Activated naive CD4-positive, alpha-beta T cell treated with anti-CD3 and anti-CD28 coated beads, Interleukin-2, amount 50 U/mL, for 16 hours (primary cell): Measurements from ENCODE around the gene LRRC8A.
"Not testable (repeated sequence)": the region's sequence is repeated elsewhere in the genome, so short reads cannot be mapped to it uniquely, and the experiment has no call there.

Source experiments
- DNase-seq: peaks from one replicate; pipeline ENCODE4 v3.0.0-alpha.2; 2020

Gene LRRC8A

DNA sequence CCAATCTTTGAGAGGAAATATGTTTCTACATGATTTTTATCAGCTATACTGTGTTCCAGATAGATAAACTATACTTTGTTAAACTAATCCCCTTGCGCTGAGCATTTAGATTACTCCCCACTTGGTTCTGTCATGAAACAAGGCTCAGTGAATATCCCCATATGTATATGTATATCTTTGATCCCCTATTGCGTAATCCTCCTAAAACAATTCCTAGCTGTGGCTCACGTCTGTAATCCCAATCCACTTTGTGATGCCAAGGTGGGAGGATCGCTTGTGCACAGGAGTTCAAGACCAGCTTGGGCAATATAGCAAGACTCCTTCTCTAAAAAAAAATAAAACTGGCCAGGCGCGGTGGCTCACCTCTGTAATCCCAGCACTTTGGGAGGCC is 41.6 kb downstream of the LRRC8A start:
- DNase-seq, result no peak

DNA sequence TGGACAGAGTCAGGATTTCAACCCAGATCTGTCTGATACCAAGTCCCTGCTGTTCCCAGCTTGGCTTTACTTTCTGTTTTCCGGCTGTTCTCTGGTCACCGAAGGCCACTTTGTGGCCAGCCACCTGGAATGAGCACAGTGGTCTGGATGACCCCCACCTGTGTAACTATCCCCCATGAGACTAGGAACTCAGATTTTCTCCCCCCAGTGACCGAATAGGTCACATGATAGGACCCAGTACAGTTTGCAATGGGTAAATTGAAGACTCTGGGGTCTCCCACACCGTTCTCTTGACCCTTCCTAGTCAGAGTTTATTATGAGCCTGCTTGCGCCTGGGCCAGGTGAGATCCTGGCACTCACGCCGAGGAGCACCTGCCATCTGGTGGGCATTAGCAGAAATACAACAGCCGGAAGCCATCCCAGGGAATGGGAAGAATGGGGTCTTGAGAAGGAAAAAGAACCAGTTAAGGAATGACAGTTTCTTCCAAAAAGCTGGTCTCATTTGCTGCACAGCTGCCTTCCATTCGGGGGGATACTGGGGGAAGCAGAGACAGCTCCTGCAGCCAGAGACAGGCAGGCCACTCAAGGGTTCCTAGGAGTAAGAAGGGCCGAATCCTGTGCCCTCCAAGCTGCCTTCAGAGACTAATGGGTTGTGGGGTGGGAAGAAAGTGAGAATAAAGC is 45.9 kb downstream of the LRRC8A start:
- peak; percentile 48 for DNase-seq

DNA sequence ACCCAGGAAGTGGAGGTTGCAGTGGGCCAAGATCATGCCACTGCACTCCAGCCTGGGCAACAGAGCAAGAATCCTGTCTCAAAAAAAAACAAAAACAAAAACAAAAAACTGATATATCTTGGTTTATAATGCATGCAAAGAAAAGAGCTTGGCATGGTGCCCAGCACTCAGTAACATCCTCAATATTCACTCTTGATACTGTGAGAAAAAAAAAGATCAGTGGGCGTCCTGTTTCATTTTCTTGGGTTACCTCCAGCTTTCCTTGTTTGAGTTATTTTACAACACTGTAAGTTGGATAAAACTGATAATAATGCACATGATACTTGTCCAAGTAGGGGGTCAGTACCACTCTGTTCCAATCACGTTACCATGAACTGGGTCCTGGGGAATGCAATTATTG is 46.7 kb downstream of the LRRC8A start:
- no peak for DNase-seq

DNA sequence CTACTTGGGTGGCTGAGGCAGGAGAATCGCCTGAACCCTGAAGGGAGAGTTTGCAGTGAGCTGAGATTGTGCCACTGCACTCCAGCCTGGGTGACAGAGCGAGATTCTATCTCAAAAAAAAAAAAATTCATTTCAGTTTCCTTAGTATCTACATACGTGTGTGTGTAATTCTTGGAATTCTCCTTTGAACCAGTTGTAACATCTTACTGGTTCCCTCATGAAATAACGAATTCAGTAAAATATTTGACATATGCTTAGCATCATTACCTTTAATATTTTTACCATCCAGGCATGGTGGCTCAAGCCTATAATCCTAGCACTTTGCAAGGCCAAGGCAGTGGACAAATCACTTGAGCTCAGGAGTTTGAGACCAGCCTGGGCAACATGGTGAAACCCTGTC is 47.6 kb downstream of the LRRC8A start:
- no peak for DNase-seq

DNA sequence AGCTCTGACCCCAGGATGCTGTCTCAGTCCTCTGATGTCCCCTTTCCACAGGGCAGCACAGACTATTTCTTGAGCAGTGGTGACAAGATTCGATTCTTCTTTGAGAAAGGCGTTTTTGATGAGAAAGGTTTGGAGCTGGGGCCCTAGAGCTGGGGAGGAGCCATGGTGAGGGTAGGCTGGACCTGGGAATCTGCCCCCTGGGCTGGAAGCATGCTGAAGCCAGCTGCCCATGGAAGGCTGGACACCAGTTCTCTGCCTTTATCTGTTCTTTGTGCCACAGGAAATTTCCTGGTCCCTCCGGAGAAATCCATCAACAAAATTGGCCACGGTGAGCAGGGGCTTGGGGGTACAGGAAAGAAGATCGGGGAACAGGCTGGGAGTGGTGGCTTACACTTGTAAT is 51.8 kb downstream of the LRRC8A start:
- no peak for DNase-seq

DNA sequence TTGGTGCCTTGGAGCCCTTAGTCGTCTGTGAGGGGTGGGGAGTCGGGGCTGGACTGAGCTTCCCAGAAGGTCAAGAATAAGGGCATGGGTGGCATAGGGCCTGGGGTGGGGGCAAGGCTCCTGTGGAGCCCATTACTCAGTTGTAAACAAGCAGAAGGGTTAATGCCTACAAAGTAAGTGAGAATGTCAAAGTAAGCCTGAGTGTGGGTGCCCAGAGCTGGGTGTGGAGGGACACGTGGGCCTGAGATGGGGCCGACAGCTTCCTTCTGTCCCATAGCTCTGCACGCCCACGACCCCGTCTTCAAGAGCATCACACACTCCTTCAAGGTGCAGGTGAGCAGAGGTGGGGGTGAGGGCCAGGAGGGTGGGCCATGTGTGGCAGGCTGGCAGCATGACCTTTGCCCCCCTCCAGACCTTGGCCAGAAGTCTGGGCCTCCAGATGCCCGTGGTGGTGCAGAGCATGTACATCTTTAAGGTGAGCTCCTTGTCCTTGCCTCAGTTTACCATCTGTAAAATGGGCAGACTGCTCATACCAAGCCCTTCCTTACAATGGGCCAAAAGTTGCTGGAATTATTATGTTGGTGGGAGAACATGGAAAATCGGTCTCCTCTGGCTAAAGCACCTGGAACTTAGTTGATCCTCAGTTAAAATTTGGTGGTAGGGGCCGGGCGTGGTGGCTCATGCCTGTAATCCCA is 54.4 kb downstream of the LRRC8A start:
- DNase-seq, result no peak

DNA sequence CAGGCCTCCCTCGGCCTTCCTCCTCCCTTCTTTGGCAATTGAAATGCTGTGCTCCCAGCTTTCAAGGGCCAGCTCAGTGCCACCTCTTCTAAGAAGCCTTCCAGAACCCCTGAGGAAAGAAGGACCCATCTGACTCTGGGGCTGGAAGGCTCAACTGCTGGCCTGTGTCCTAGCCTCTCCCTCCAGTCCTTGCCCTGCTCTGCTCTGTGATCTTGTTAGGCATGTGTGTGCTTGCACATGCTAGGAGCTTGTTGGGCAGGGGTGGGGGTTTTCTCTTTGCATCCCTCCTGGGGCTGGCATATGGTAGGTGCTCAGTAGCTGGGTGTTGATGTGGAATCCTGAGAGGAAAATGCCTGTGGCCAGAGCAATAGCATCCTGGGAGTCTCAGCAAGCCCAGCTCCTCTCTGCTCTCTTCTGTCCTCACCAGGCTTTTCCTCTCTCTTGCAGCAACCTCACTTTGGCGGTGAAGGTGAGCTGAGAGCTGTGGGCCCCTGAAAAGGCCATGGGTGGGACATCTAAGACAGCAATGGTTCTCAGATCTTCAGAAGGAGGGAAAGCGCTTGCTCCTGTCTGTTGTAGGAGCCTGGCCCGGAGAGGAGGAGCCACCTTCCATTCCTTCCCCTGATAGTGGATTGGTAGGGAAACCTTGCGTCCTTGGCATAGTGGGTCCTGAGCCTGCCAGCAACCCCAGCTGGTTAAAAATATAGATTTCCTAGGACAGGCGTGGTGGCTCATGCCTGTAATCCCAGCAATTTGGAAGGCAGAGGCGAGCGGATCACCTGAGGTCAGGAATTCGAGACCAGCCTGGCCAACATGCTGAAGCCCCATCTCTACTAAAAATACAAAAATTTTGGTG is 55.6 kb downstream of the LRRC8A start:
- DNase-seq, result no peak

DNA sequence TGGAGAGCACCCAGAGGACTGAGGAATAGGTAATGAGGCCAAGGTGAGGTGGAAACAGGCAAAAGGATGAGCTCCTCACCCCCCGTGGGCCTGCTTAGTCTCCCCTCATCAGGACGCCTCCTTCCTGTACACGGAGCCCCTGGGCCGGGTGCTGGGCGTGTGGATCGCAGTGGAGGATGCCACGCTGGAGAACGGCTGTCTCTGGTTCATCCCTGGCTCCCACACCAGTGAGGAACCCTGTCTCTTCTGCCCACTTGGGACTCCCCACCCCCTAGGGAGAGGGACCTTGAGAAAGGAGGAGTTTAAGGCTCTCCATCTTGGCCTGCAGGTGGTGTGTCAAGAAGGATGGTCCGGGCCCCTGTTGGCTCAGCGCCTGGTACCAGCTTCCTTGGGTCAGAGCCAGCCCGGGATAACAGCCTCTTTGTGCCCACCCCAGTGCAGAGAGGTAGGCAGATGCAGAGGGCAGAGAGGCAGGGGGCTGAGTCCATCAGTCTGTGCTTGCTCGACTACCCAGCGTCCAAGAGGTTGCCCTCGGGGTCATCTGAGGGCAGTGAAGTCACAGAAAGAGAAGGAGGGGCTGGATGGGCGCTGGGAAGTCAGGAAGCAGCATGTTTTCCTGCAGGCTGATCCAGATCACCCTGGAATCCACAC is 58.5 kb downstream of the LRRC8A start:
- DNase-seq, result no peak

DNA sequence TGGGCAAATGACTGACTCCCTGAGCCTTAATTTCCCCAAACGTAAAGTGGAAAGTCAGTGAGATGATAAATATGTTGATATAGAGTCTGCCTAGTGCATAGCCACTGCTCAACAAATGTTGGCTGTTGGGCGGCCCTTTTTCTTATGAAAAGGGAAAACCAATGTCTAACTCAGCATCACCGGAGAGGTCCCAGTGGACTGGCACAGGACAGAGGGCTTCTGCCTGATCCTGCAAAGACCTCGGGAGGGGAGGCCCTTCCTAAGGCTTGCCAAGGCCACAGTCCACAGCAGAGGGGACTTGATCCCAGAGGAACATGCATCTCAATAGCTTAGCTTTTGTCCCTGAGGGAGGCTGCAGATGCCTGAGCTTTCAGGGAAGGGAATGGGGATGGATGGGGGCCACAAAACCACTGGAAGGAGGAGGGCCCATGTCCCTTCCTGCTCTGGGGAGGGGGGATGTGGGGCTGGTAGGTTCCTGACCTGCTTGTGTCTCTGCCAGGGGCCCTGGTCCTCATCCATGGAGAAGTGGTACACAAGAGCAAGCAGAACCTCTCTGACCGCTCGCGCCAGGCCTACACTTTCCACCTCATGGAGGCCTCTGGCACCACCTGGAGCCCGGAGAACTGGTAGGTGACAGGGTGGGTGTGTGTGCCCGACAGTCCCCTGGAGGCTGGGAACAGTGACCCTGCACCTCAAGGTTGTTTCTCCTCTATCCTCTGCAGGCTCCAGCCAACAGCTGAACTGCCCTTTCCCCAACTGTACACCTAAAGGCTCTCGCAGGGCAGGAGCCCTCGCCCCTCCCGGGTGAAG is 59.2 kb downstream of the LRRC8A start:
- no peak for DNase-seq

DNA sequence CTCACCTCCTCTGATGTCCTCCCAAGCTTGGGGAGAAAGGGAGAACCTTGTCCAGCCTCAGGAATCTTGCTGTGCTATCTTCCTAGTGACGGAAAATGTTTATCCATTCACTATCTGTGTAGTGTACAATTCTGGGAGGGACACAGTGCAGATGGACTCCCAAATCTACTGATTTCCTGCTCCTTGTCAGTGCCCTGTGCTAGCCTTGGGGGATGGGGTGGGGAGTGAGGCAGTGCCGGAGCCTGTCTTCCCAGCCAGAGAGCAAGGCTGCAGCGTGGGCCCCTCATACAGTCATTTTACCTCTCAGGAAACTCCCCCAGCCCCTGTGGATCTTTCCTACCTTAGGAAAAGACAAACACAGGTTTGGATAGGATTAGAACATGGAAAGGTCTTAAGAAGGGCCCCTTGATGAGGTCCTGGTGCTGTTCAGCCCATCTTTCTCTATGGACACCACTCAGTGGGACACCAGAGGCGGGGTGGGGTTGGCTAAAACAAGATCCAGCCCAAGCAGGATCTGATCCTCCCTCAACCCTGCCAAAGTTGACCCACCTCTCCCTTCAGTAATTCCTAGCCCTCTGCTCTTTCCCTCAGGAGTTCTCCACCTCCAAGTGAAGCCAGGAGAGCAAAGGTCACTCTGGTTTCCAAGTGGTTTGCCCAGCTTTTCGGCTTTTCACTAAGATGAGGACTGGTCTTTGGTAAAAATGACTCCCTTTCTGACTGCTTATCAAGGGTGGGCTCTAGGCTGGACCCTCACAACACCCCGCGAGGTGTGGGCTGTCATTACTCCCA is 62.1 kb downstream of the LRRC8A start:
- no peak for DNase-seq

DNA sequence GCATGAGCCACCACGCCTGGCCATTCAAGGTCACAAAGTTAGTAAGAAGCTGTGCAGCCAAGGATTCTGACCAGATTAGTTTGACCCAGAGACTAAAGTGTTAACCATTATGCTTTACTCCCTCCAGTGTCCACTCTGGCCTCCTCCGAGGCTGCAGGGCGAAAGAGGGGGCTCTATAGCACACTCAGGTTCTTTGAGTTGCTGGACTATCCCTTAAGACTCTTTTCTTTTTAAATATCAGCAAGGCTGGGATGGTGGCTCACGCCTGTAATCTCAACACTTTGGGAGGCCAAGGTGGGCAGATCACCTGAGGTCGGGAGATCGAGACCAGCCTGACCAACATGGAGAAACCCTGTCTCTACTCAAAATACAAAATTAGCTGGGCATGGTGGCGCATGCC is 63.0 kb downstream of the LRRC8A start:
- not testable (repeated sequence) for DNase-seq

DNA sequence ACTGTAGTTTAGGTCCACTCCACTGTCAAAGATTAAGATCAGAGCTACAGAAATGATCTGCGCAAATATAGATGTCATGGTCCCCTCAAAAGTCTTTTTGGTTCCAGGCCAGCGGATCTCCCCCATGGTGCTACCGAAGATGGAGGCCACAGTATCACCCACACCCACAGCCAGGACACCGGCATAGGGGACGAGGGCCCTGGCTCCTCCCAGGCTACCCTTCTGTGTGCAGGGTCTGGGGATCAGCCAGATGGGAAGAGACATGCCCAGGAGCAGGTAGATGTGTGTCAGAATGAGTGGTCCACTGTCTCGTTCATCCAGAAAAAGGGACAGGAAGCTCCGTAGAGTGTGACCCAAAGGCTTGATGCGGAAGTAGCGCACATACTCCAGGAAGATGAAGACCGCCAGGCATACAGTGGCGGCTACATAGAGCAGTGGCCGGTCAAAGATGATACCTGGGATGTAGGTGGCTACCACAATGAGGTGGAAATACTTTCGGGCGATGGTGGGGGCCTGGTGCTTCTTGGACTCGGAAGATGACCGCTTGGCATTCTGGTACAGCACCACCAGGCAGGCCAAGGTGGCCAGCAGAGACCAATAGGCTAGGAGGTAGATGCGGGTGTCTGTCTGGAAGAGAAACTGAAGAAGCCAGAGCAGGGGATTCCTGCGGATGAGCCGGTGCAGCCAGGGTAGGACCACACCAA is 64.0 kb downstream of the LRRC8A start:
- no peak for DNase-seq

DNA sequence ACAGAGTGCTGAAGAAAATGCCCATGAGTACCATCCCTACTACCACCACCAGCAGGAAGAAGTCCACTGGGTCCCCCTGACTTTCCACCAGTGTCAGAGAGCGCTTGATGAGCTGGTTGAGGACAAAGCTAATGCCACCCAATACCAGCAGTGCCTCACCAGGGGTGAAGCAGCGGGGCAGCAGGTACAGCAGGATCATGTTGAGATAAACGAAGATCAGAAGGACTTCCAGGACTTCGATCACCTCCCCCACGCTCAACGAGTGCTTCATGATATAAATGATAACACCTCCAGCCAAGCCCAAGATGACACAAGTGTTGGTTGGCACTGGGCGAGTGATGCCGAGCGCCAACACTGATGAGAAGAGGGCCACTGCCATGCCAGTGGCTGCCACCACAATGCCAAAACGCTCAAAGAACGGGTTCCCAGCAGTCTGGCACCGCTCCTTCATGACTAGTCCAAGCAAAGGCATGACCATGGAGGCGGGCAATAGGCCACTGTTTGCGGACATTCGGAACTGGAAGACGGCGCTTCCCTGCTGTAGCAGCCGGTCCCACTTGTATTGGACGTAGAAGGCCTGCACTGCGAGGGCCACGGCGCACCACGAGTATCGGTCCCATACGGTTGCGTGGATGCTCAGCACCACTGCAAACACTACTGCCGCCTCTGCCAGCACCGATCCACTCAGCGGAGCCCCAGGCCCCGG is 64.8 kb downstream of the LRRC8A start:
- peak; percentile 29 for DNase-seq

DNA sequence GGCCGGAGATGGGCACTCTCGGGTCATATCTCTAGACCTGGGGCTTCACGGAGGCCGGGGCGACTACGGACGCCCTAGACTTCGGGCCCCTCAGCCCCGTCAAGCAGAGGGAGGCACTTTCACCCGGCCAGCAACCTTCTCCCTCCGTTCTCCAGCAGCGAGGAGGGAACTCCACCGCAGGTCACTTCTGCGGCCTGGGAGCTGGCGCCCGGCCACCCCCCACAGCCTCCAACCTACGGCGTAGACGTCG is 65.3 kb downstream of the LRRC8A start:
- no peak for DNase-seq

DNA sequence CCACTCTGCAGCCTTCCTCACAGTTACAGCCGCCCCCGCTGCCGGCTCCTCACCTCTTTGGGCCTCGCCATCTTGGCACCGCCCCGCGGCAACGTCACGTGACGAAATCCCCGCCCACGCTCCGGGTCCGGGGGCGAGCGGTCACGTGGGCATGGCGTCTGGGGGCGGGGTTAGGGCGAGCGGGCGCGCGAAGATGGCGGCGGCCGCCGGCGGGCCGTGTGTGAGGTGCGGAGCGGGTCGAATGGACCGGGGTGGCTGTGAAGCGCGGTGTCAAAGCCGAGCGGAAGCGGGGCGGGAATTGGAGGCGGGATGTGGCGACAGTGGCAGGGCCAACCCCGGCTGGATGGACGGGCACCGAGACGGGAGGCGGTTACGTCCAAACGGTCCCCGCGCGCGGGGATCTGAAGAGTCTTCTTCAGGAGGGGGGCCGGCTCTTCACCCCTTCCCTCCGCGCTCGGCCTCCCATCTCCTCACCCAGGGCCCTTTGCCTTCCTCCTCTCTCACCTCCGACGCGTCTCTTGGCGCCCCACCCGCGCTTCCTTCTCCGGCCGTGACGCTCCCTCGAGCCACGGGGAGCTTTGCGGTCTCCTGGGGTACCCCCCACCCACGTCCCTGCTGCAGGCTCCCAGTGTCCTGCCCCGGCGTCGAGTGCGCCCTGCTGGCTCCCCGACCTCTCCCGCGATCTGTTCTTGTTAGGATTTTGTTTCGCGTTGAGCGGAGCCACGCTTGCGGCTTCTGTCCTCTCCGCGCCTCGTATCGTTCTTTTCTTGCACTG is 65.8 kb downstream of the LRRC8A start, which contains the start of the genes DOLK and NUP188:
TSS of gene DOLK (minus strand) at position 77 of the 775 bp plus-strand sequence. CDS start 300 bp downstream, outside the sequence.
TSS of gene NUP188 (plus strand) at position 173 of the 775 bp plus-strand sequence. CDS start at position 194, 21 bp downstream.
- peak; percentile 99 for DNase-seq

DNA sequence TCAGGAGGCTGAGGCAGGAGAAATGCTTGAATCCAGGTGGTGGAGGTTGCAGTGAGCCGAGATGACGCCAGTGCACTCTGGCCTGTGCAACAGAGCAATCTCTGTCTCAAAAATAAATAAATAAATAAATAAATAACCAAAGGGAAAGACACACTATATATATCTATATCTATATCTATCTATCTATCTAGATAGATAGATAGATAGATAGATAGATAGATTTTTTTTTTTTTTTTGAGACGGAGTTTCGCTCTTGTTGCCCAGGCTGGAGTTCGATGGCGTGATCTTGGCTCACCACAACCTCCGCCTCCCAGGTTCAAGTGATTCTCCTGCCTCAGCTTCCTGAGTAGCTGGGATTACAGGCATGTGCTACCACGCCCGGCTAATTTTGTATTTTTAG is 79.5 kb downstream of the LRRC8A start:
- DNase-seq, result not testable (repeated sequence)
